Measurements from ENCODE around the gene ATG101.

GRCh38 chr12:52078276-52078675 lies 8.5 kb downstream of the ATG101 start:
- TF ChIP-seq CTCF (IDR thresholded peaks at IDR 0.05 in 4 of 5, conservative IDR thresholded peaks at IDR 0.05 in 1 of 5) (no peak), POLR2A (IDR thresholded peaks at IDR 0.05) (no peak)
